ENCODE measurements around the gene ULBP1. TPM values are rescaled to one million over a fixed set of nuclear protein-coding genes. Genes with fewer than 3 reads are reported as not detected.
"Not testable (repeated sequence)": the region's sequence is repeated elsewhere in the genome, so short reads cannot be mapped to it uniquely, and the experiment has no call there.

ULBP1 gene
- total RNA-seq, 1 donor from 2014 or later = 1.2 TPM

DNA sequence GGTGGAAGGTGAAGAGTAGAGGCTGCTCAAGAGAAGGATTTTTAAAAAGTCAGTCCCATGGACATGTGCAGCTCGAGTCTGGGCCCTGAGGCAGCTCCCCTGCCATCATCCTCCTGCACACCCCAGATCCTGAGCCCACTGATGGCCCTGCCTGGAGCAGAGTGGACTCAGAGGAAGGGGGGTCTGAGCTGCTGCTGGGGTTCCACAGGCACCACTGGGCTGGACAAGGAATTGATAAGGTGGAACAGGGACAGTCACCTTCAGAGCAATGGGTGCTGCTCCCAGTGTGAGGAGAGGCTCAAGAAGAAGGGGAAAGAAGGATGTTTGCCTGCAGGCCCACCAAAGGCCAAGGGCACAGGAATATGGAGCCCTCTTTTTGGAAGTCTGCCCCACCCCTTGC is 15.7 kb upstream of the ULBP1 start:
- no peak for ATAC-seq
- Histone ChIP-seq H3K4me1 (no peaks in the 10 kb centered on the region), H3K27me3 (peaks cover 28% of the 10 kb centered on the region), H3K36me3 (no peaks in the 10 kb centered on the region), H3K9me3 (no peaks in the 10 kb centered on the region), H3K27ac (no peak overlapping the region), H3K4me3 (no peak overlapping the region)
- no peak for DNase-seq
- TF ChIP-seq, protein P1, sequence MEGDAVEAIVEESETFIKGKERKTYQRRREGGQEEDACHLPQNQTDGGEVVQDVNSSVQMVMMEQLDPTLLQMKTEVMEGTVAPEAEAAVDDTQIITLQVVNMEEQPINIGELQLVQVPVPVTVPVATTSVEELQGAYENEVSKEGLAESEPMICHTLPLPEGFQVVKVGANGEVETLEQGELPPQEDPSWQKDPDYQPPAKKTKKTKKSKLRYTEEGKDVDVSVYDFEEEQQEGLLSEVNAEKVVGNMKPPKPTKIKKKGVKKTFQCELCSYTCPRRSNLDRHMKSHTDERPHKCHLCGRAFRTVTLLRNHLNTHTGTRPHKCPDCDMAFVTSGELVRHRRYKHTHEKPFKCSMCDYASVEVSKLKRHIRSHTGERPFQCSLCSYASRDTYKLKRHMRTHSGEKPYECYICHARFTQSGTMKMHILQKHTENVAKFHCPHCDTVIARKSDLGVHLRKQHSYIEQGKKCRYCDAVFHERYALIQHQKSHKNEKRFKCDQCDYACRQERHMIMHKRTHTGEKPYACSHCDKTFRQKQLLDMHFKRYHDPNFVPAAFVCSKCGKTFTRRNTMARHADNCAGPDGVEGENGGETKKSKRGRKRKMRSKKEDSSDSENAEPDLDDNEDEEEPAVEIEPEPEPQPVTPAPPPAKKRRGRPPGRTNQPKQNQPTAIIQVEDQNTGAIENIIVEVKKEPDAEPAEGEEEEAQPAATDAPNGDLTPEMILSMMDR (IDR thresholded peaks at IDR 0.05) = no peak
- intact Hi-C loops (cut with DNase I) = no loop called here

DNA sequence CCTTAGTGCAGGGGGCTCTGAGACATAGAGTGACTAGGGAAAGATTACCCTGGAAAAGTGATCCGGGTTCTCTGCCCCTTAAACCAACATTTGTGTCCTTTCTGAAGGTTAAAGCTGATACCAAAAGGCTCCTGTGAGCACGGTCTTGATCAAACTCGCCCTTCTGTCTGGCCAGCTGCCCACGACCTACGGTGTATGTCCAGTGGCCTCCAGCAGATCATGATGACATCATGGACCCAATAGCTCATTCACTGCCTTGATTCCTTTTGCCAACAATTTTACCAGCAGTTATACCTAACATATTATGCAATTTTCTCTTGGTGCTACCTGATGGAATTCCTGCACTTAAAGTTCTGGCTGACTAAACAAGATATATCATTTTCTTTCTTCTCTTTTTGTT is 15.1 kb upstream of the ULBP1 start:
- H3K27ac ChIP-seq = no peak overlapping the region
- H3K36me3 ChIP-seq = no peaks in the 10 kb centered on the region
- intact Hi-C loops (cut with DNase I) = no loop called here
- DNase-seq (no peak), ATAC-seq (no peak)
- TF ChIP-seq, protein P1 (IDR thresholded peaks at IDR 0.05) = no peak
- no peak overlapping the region for H3K4me3 ChIP-seq
- H3K4me1 ChIP-seq = no peaks in the 10 kb centered on the region
- peaks cover 34% of the 10 kb centered on the region for H3K27me3 ChIP-seq
- no peaks in the 10 kb centered on the region for H3K9me3 ChIP-seq

DNA sequence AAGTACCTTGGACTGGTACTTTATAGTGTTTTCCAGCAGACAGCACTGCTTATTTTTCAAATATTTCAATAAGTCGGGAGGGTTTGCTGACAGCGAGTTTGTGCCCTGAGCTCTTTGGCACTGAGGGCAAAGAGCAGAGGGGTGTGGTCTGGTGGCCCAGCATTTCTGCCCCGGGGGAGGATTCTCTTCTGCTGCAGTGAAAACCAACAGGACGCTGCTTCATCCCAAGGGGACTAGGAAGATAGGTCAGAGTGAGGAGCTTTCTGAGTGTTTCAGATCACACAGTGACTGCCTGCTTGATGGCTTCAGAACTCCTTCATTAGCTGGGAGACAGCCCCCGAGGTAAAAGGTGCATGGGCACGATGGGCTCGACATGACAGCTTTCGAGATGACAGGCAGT is 13.3 kb upstream of the ULBP1 start:
- H3K27me3 ChIP-seq = peaks cover 49% of the 10 kb centered on the region
- intact Hi-C loops (cut with DNase I) = no loop called here

DNA sequence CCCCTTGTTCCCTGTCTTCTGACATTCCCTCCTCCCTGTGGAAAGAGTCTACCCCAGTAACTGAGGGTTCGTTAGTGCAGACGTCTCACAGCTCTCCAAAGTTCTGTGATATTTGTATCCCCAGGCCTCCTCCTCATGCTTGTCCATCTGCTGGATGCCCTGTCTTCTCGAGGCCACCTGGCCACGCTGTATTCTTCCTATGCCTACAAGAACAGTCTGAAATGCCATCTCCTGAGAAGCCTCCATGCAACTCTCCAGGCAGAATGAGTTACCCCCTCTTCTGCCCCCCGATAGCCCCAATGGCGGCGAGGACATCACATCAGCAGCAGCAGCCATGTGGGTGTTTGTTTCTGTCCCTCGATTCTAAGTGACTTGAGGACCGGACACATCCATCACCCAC is 12.6 kb upstream of the ULBP1 start:
- Histone ChIP-seq H3K4me1 (no peaks in the 10 kb centered on the region), H3K27me3 (peaks cover 55% of the 10 kb centered on the region), H3K36me3 (no peaks in the 10 kb centered on the region), H3K9me3 (no peaks in the 10 kb centered on the region), H3K27ac (no peak overlapping the region), H3K4me3 (no peak overlapping the region)
- DNase-seq (no peak), ATAC-seq (no peak)
- intact Hi-C loops (cut with DNase I) = no loop called here
- TF ChIP-seq, protein P1 (IDR thresholded peaks at IDR 0.05) = no peak

More for the DNA sequence above, 13.3 kb upstream of the ULBP1 start:
- Histone ChIP-seq H3K9me3 (no peaks in the 10 kb centered on the region), H3K4me3 (no peak overlapping the region), H3K36me3 (no peaks in the 10 kb centered on the region), H3K27ac (no peak overlapping the region), H3K4me1 (no peaks in the 10 kb centered on the region)
- DNase-seq (no peak), ATAC-seq (no peak)
- TF ChIP-seq, protein P1 (IDR thresholded peaks at IDR 0.05) = no peak

DNA sequence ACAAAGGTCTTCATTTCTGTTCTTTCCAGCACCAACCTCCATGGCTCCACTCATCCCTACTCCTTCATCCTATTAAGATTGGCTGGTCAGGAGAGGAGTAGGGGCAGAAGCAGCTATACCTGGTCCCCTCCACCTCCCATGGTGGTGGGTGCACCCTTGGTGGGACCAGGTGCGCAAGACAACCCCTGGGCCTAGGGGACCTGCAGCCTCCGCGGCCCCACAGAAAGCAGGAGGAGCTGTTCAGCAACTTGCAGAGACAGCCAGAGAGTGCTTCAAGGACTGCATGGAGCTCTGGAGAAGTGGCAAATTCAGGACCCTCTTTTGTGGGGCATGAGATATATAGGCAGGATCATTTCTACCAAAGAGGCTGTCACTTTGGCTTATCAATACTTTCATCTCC is 12.1 kb upstream of the ULBP1 start:
- H3K27me3 ChIP-seq = peaks cover 58% of the 10 kb centered on the region
- DNase-seq = no peak
- no peak overlapping the region for H3K4me3 ChIP-seq
- TF ChIP-seq, protein P1 (IDR thresholded peaks at IDR 0.05) = no peak
- no peaks in the 10 kb centered on the region for H3K36me3 ChIP-seq
- no peak for ATAC-seq
- intact Hi-C loops (cut with DNase I) = no loop called here
- no peaks in the 10 kb centered on the region for H3K4me1 ChIP-seq
- H3K27ac ChIP-seq = no peak overlapping the region
- no peaks in the 10 kb centered on the region for H3K9me3 ChIP-seq

DNA sequence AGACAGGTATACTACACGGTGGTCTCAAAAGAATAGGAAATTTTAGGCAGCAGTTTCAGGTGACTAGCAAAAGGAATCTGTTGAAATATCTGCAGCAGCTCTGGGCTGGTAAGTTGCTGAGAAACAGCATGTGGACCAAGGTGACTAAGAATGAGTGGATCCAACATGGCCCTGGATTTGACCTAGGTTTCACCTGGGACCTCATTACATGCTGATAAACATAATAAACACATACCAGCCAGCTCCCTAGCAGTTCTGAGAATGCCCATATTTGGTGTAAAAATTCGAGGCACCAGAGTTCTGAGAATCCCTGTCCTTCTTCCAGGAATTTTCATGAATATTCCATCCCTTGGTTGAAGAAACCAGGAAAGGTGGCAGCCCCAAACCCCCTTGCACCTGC is 10.4 kb upstream of the ULBP1 start:
- intact Hi-C loops (cut with DNase I); H3K27ac ChIP-seq; DNase-seq; H3K9me3 ChIP-seq; ATAC-seq; H3K36me3 ChIP-seq; H3K4me3 ChIP-seq; H3K4me1 ChIP-seq: not testable (repeated sequence)
- peaks cover 75% of the 10 kb centered on the region for H3K27me3 ChIP-seq

DNA sequence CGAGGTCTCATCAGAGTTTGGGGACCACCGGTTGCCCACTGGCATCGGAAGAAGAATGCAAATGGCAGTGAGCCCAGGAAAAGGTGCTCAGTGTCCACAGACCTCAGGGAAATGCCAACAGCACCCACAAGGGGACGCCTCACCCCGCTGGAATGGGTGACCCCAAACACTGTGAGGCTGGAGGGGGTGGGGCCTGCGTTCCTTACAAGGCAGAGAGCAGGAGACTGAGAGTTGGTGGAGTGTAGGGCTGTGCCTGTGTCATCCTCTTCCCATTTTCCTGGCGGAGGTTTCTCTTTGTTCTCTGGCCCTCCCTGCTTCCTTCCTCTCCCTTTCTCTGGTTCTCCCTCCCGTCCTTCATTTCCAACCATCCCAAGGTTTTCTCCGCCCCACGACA is 9.8 kb upstream of the ULBP1 start:
- H3K36me3 ChIP-seq; H3K9me3 ChIP-seq; H3K4me3 ChIP-seq; intact Hi-C loops (cut with DNase I); H3K27ac ChIP-seq; DNase-seq; H3K4me1 ChIP-seq: not testable (repeated sequence)
- H3K27me3 ChIP-seq = peaks cover 78% of the 10 kb centered on the region
- ATAC-seq = peak; percentile 86

DNA sequence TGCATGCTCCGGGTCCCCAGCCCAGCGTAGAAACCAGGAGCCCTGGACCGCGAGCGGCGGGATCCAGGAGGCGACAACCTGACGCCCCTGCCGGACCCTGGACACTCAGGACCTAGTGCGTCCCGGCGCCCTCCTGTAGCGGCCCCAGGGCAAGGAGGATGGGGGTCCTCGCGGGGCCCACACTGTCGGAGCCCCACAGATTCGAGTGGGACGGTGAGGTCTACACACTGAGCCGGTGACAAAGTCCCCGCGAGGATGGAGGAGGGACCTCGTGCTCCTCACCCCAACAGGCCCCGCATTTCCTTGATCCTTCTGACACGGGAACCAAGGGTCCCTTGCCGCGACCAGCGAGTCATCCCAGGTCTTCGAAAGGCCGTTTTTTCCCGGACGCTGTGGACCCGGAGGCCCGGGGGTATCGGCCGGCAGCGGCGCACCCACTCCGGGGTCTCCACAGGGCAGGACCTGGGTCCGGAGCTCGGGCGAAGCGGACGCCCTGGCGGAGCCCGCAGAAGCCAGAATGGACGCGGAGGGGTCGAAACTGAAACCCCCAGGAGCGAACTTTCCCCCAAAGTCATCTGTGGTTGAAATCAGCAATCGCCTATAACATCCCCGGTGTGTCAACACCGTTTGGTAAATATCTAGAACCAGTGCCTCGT is 9.3 kb upstream of the ULBP1 start:
- H3K27ac ChIP-seq; DNase-seq; H3K4me3 ChIP-seq; intact Hi-C loops (cut with DNase I); H3K9me3 ChIP-seq; H3K4me1 ChIP-seq; H3K36me3 ChIP-seq: not testable (repeated sequence)
- peaks cover 83% of the 10 kb centered on the region for H3K27me3 ChIP-seq
- peak; percentile 41 for ATAC-seq

DNA sequence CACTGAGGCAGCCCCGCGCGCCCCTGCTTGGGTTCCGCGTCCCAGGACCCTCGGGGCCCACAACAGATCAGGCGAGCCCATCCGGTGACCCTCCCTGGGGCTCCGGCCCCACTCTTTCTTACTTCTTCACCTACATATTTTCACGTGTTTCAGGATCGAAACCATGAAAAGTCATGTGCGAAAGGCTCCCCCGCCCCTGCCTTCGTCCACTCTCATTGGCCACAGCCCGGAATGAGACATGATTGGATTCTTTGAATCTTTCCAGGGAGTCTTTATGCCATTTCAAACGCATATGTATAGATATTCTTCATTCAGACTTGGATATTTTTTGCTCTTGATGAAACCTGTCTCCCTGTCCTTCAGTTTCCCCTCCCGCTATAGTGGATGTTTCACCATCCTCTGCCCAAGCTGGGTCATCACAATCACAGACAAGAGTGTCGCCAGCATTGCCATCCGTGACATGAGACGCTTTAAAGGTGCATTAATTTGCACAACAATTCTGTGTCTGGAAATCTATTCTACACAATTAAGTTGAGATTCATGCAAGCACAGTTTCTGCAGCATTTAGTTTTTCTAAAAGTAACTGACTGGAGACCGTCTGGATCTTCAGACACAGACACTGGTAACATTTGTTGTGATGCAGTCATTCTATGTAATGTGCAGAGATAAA is 8.6 kb upstream of the ULBP1 start:
- ATAC-seq; H3K27ac ChIP-seq; intact Hi-C loops (cut with DNase I); H3K36me3 ChIP-seq; DNase-seq; H3K4me1 ChIP-seq; H3K4me3 ChIP-seq; H3K9me3 ChIP-seq: not testable (repeated sequence)
- H3K27me3 ChIP-seq = peaks cover 88% of the 10 kb centered on the region
